ENCODE results near the gene SMPDL3B.
"Not testable (repeated sequence)": the region's sequence is repeated elsewhere in the genome, so short reads cannot be mapped to it uniquely, and the experiment has no call there.

SMPDL3B gene

GRCh38 chr1:27971674-27972073 lies 36.9 kb downstream of the SMPDL3B start:
- no peak for DNase-seq

GRCh38 chr1:27972141-27972540 lies 37.3 kb downstream of the SMPDL3B start:
- DNase-seq, result no peak

- DNase-seq, result no peak
Observed at GRCh38 chr1:27973771-27974416, 39.1 kb downstream of the SMPDL3B start.

- no peak for DNase-seq
Observed at GRCh38 chr1:27974417-27974781, 39.6 kb downstream of the SMPDL3B start.

GRCh38 chr1:27979151-27979858 lies 44.5 kb downstream of the SMPDL3B start:
- peak; percentile 94 for DNase-seq

- no peak for DNase-seq
Observed at GRCh38 chr1:27979859-27980201, 45.0 kb downstream of the SMPDL3B start.

GRCh38 chr1:27980216-27980845 lies 45.5 kb downstream of the SMPDL3B start:
- no peak for DNase-seq

GRCh38 chr1:27981145-27981544 lies 46.3 kb downstream of the SMPDL3B start:
- no peak for DNase-seq

- no peak for DNase-seq
Observed at GRCh38 chr1:27990920-27991537, 56.2 kb downstream of the SMPDL3B start.

- peak; percentile 67 for DNase-seq
Observed at GRCh38 chr1:27992276-27992675, 57.5 kb downstream of the SMPDL3B start.

- DNase-seq, result peak; percentile 56
Observed at GRCh38 chr1:27993241-27993640, 58.4 kb downstream of the SMPDL3B start.

- DNase-seq, result peak; percentile 81
Observed at GRCh38 chr1:27994060-27994459, 59.3 kb downstream of the SMPDL3B start.

GRCh38 chr1:27994526-27994925 lies 59.7 kb downstream of the SMPDL3B start:
- DNase-seq, result not testable (repeated sequence)

GRCh38 chr1:27999055-27999454 lies 64.3 kb downstream of the SMPDL3B start:
- DNase-seq, result no peak

GRCh38 chr1:28002600-28002999 lies 67.8 kb downstream of the SMPDL3B start:
- no peak for DNase-seq

GRCh38 chr1:28003117-28003516 lies 68.3 kb downstream of the SMPDL3B start:
- DNase-seq, result not testable (repeated sequence)
